Esophagus squamous epithelium (tissue), 5 donors: ENCODE data around the gene KIAA1217. TPM values are rescaled to one million over a fixed set of nuclear protein-coding genes. Genes with fewer than 3 reads are reported as not detected.
A peak's percentile ranks its signal among the peaks of the same experiment; 100 is the strongest.

Source experiments
- DNase-seq: peaks from one replicate; lab custom pipeline; 2025; lab: John Stamatoyannopoulos, UW
- H3K27ac ChIP-seq, 4 donors: fragments of 200-600 bp; sonication (generic); one replicate each; pipeline ENCODE4 v1.5.1; 2016 to 2019; ENCODE audit warnings: mild to moderate bottlenecking in 1 of 4
- H3K27me3 ChIP-seq, 4 donors: fragments of 200-600 bp; sonication (generic); 1 replicate in 3 of 4; 2 replicates in 1 of 4; pipeline versions ENCODE4 v1.5.1 to v1.6.0; 2017 to 2021; ENCODE audit warnings: antibody characterized with exemption in 1 of 4
- H3K36me3 ChIP-seq, 3 donors: fragments of 200-600 bp; sonication (generic); one replicate each; pipeline ENCODE4 v1.5.1; 2016 to 2019
- H3K4me1 ChIP-seq, 3 donors: fragments of 200-600 bp; sonication (generic); one replicate each; pipeline ENCODE4 v1.5.1; 2017 to 2019
- H3K4me3 ChIP-seq, 4 donors: fragments of 200-600 bp; sonication (generic); 1 replicate in 3 of 4; 2 replicates in 1 of 4; pipeline ENCODE4 v1.5.1; 2016 to 2019; ENCODE audit warnings: mild to moderate bottlenecking in 2 of 4, moderate library complexity in 1 of 4
- H3K9me3 ChIP-seq, 3 donors: fragments of 200-600 bp; sonication (generic); one replicate each; pipeline ENCODE4 v1.5.1; 2016 to 2019
- CTCF ChIP-seq, 6 experiments: fragments of 450-650 bp in 4 of 6; fragments of 200-600 bp in 2 of 6; sonication (generic) in 2 of 6; IDR thresholded peaks; one replicate each; pipeline ENCODE4 v1.5.1; 2016 to 2019; ENCODE audit warnings: antibody characterized with exemption in 6 of 6, mild to moderate bottlenecking in 4 of 6, moderate library complexity in 4 of 6
- POLR2A ChIP-seq, 4 donors: fragments of 450-650 bp; IDR thresholded peaks; one replicate each; pipeline ENCODE4 v1.6.1; 2017; ENCODE audit warnings: antibody characterized with exemption in 4 of 4, mild to moderate bottlenecking in 4 of 4, moderate library complexity in 3 of 4
- WGBS, 2 donors: methylation state at CpG; one replicate each; pipeline ENCODE4 v1.1.5; 2018; 5-methylcytosine and 5-hydroxymethylcytosine counted together
- intact Hi-C: fragments of 100-400 bp; cut with DNase I; formaldehyde crosslinking; loops from one replicate; pipeline ENCODE4 v1.15.0; 2022
- total RNA-seq, 4 donors: library from RNA; depleted of rRNA; stranded (reverse); fragments of >200 nt; gene quantifications; one replicate each; pipeline ENCODE4 v1.1.0, GENCODE V29; 2016
- donor health status: DM: yes; HTN: yes; CAD: no.

The KIAA1217 gene
- total RNA-seq, 4 donors from 2014 or later: 56.2 to 67.6 (median 66.2) TPM

GRCh38 chr10:24515481-24515880 lies 306.5 kb downstream of the KIAA1217 start:
- no peak overlapping the region for H3K4me3 ChIP-seq
- WGBS, 2 donors: 60 to 79% methylated on average over 2 of the region's 2 CpGs
- intact Hi-C loops: loop anchor here (10.0 kb wide), 1 partner anchor 151 kb away; no protein-coding TSS in a partner anchor
- DNase-seq: no peak
- H3K27me3 ChIP-seq: no peaks in the 10 kb centered on the region
- TF ChIP-seq CTCF (IDR thresholded peaks at IDR 0.05): no peak
- no peak for TF ChIP-seq POLR2A (IDR thresholded peaks at IDR 0.05)
- peaks cover 0 to 9% (median 7%) of the 10 kb centered on the region in 3 donors for H3K4me1 ChIP-seq
- H3K27ac ChIP-seq: no peak overlapping the region
- H3K9me3 ChIP-seq: no peaks in the 10 kb centered on the region
- peaks cover 6 to 86% (median 23%) of the 10 kb centered on the region in 3 donors for H3K36me3 ChIP-seq

- peak overlapping the region in 1 of 4 donors; percentile 9 for H3K27ac ChIP-seq
- peaks cover 10 to 88% (median 22%) of the 10 kb centered on the region in 3 donors for H3K36me3 ChIP-seq
- H3K4me3 ChIP-seq: no peak overlapping the region
- no peaks in the 10 kb centered on the region for H3K9me3 ChIP-seq
- TF ChIP-seq CTCF (IDR thresholded peaks at IDR 0.05): no peak
- no peak for TF ChIP-seq POLR2A (IDR thresholded peaks at IDR 0.05)
- intact Hi-C loops: loop anchor here (10.0 kb wide), 1 partner anchor 154 kb away; no protein-coding TSS in a partner anchor
- H3K4me1 ChIP-seq: peaks cover 0 to 9% (median 7%) of the 10 kb centered on the region in 3 donors
- WGBS, 2 donors: 56 to 59% methylated on average over 7 of the region's 7 CpGs
- DNase-seq: no peak
- no peaks in the 10 kb centered on the region for H3K27me3 ChIP-seq
Measured at GRCh38 chr10:24518411-24518810, 309.5 kb downstream of the KIAA1217 start.

- H3K4me3 ChIP-seq: no peak overlapping the region
- 16 to 21% methylated on average over 15 of the region's 15 CpGs for WGBS, 2 donors
- intact Hi-C loops: loop anchor here (10.0 kb wide), 1 partner anchor 154 kb away; no protein-coding TSS in a partner anchor
- no peaks in the 10 kb centered on the region for H3K9me3 ChIP-seq
- H3K27me3 ChIP-seq: no peaks in the 10 kb centered on the region
- H3K27ac ChIP-seq: peak overlapping the region in 1 of 4 donors; percentile 9
- H3K4me1 ChIP-seq: peaks cover 0 to 9% (median 7%) of the 10 kb centered on the region in 3 donors
- DNase-seq: no peak
- H3K36me3 ChIP-seq: peaks cover 10 to 88% (median 19%) of the 10 kb centered on the region in 3 donors
- no peak for TF ChIP-seq POLR2A (IDR thresholded peaks at IDR 0.05)
- TF ChIP-seq CTCF (IDR thresholded peaks at IDR 0.05): peak; percentile 45 to 71 (median 62)
Measured at GRCh38 chr10:24518981-24519597, 310.2 kb downstream of the KIAA1217 start.

GRCh38 chr10:24519950-24520349 lies 311.0 kb downstream of the KIAA1217 start:
- Histone ChIP-seq H3K27me3 (no peaks in the 10 kb centered on the region), H3K36me3 (peaks cover 10 to 88% (median 23%) of the 10 kb centered on the region in 3 donors), H3K9me3 (no peaks in the 10 kb centered on the region), H3K4me1 (peaks cover 0 to 9% (median 7%) of the 10 kb centered on the region in 3 donors), H3K27ac (no peak overlapping the region), H3K4me3 (no peak overlapping the region)
- 68 to 90% methylated on average over 5 to 13 of the region's 14 CpGs for WGBS, 2 donors
- TF ChIP-seq CTCF (IDR thresholded peaks at IDR 0.05) (no peak), POLR2A (IDR thresholded peaks at IDR 0.05) (no peak)
- intact Hi-C loops: loop anchor here (10.0 kb wide), 2 partner anchors 155 to 525 kb away; no protein-coding TSS in a partner anchor
- DNase-seq: no peak

- WGBS, 2 donors: 87 to 100% methylated on average over 1 to 11 of the region's 17 CpGs
- no peak overlapping the region for H3K27ac ChIP-seq
- no peaks in the 10 kb centered on the region for H3K4me1 ChIP-seq
- H3K9me3 ChIP-seq: no peaks in the 10 kb centered on the region
- DNase-seq: no peak
- intact Hi-C loops: loop anchor here (10.0 kb wide), 1 partner anchor 530 kb away; no protein-coding TSS in a partner anchor
- no peak overlapping the region for H3K4me3 ChIP-seq
- TF ChIP-seq CTCF (IDR thresholded peaks at IDR 0.05): no peak
- no peak for TF ChIP-seq POLR2A (IDR thresholded peaks at IDR 0.05)
- H3K36me3 ChIP-seq: peaks cover 10 to 100% (median 20%) of the 10 kb centered on the region in 3 donors
- H3K27me3 ChIP-seq: no peaks in the 10 kb centered on the region
Measured at GRCh38 chr10:24524314-24524713, 315.4 kb downstream of the KIAA1217 start.
